HG03439 (cell line): ENCODE measurements around the gene ABCF2.

Experiments
- ATAC-seq: cut with Tn5 transposase; IDR thresholded peaks from one replicate; pipeline ENCODE4 v1.9.1; 2021; ENCODE audit warnings: mild to moderate bottlenecking, moderate library complexity; ENCODE audit not compliant: unreplicated experiment

ABCF2 gene

GRCh38 chr7:151175047-151175792 is 51.8 kb downstream of the ABCF2 start:
- ATAC-seq: no peak

- ATAC-seq: no peak
These were observed 52.6 kb downstream of the ABCF2 start for GRCh38 chr7:151174246-151175046.

GRCh38 chr7:151173386-151174245 is 53.4 kb downstream of the ABCF2 start:
- ATAC-seq: no peak

- peak; percentile 80 for ATAC-seq
These were observed 54.5 kb downstream of the ABCF2 start for GRCh38 chr7:151172273-151173141.

GRCh38 chr7:151168787-151169162 is 58.2 kb downstream of the ABCF2 start:
- ATAC-seq: no peak

- no peak for ATAC-seq
These were observed 58.8 kb downstream of the ABCF2 start for GRCh38 chr7:151168003-151168786.

GRCh38 chr7:151167197-151167961 is 59.6 kb downstream of the ABCF2 start, which contains the start of gene GBX1:
TSS of gene GBX1 (minus strand) at chr7:151167694. CDS start at chr7:151167548, 146 bp downstream.
- no peak for ATAC-seq

- ATAC-seq: no peak
These were observed 60.3 kb downstream of the ABCF2 start for GRCh38 chr7:151166629-151167196.
